Epithelial cell of esophagus (primary cell): ENCODE results near the gene NKAIN2.

Experiments used
- DNase-seq: peaks from one replicate; pipeline ENCODE4 v3.0.0; 2010; ENCODE audit warnings: low read depth
- H3K4me3 ChIP-seq: 2 replicates; pipeline ENCODE4 v1.5.1; 2011; ENCODE audit warnings: mild to moderate bottlenecking, low read length, control low read depth
- CTCF ChIP-seq: IDR thresholded peaks from 2 replicates; pipeline ENCODE4 v1.5.1; 2011; ENCODE audit warnings: low read depth, mild to moderate bottlenecking, low read length, control low read depth, inconsistent platforms; ENCODE audit not compliant: insufficient read depth; ENCODE audit errors: missing control alignments

The NKAIN2 gene

GRCh38 chr6:123805921-123806320 is 2.3 kb downstream of the NKAIN2 start:
- TF ChIP-seq CTCF = no peak
- DNase-seq = no peak
- no peak overlapping the region for H3K4me3 ChIP-seq

GRCh38 chr6:123806561-123806960 is 2.9 kb downstream of the NKAIN2 start:
- TF ChIP-seq CTCF = no peak
- no peak for DNase-seq
- H3K4me3 ChIP-seq = no peak overlapping the region

GRCh38 chr6:123808556-123808955 is 4.9 kb downstream of the NKAIN2 start:
- no peak for TF ChIP-seq CTCF
- DNase-seq = peak; percentile 46
- H3K4me3 ChIP-seq = no peak overlapping the region

GRCh38 chr6:123810214-123810613 is 6.5 kb downstream of the NKAIN2 start:
- DNase-seq = peak; percentile 83
- TF ChIP-seq CTCF = no peak
- no peak overlapping the region for H3K4me3 ChIP-seq

- no peak for TF ChIP-seq CTCF
- DNase-seq = no peak
- H3K4me3 ChIP-seq = no peak overlapping the region
Measured at GRCh38 chr6:123810948-123811347, 7.3 kb downstream of the NKAIN2 start.

GRCh38 chr6:123811378-123811777 is 7.7 kb downstream of the NKAIN2 start:
- no peak for TF ChIP-seq CTCF
- H3K4me3 ChIP-seq = no peak overlapping the region
- no peak for DNase-seq

GRCh38 chr6:123812621-123813020 is 9.0 kb downstream of the NKAIN2 start:
- no peak overlapping the region for H3K4me3 ChIP-seq
- no peak for TF ChIP-seq CTCF
- no peak for DNase-seq
